ENCODE data around the gene NDRG4. TPM values are rescaled to one million over a fixed set of nuclear protein-coding genes. Genes with fewer than 3 reads are reported as not detected.
"Not testable (repeated sequence)": the region's sequence is repeated elsewhere in the genome, so short reads cannot be mapped to it uniquely, and the experiment has no call there.

Gene NDRG4
- total RNA-seq, 1 donor from 2014 or later: 229 TPM

GRCh38 chr16:58464916-58465731 is 34.8 kb upstream of the NDRG4 start:
- DNase-seq (ENCODE audit: low read depth in 2 of 2): peak in 1 of 2 donors; percentile 79

GRCh38 chr16:58465817-58466216 is 34.1 kb upstream of the NDRG4 start:
- no peak for DNase-seq (ENCODE audit: low read depth in 2 of 2)

- DNase-seq (ENCODE audit: low read depth in 2 of 2): no peak
These were observed 33.5 kb upstream of the NDRG4 start for GRCh38 chr16:58466396-58466795.

DNA sequence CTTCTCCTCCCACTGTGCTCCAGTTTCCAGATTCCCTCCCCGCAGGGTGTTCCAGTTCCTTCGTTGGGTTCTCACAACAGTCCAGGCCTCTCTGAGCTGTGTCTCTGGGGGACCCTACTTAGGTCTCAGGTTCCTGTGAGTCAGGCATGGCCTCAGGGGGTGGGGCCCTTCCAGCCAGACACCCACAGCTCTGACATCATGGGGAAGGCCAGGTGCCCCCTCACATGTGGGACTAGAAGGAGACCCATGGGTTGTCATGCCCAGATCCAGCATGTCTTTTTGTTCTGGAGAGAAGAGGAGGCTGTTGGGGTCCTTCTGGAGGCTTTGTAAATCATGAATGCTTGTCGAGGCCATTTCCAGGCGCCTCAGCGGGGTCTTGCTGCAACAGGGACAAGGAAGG is 32.0 kb upstream of the NDRG4 start:
- no peak for DNase-seq (ENCODE audit: low read depth in 2 of 2)

DNA sequence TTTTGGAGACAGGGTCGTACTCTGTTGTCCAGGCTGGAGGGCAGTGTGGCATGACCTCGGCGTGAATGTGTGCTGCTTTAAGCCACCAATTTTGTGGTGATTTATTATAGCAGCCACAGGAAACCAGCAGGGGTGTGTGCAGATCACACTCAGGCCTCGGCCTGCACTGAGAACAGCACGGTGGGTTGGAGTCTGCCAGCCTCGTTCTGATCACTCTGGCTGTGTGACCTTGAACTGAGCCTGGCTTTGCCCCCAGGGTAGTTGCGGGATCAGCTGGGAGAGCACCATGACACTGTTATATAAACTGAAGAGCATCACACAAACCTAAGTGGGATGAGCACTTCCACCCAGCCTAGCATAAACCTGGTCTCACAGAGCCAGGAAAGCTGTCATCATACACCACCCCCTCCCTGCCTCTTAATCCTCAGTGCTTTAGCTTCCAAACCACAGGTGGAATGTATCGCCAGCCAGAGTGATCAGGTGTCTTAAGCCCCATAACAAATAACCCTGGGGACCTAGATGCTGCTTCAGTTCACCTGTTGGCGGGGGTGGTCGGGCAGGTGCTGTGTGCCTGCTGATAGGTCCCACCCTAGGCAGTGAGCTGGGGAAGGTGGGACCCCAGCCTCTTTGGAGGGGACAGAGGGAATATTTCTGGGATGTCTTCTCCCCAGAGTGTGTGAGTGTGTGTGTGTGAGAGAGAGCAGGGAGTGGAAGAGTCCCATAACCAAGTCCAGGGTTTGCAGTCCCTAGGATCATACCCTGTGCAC is 28.6 kb upstream of the NDRG4 start:
- no peak for DNase-seq (ENCODE audit: low read depth in 2 of 2)

DNA sequence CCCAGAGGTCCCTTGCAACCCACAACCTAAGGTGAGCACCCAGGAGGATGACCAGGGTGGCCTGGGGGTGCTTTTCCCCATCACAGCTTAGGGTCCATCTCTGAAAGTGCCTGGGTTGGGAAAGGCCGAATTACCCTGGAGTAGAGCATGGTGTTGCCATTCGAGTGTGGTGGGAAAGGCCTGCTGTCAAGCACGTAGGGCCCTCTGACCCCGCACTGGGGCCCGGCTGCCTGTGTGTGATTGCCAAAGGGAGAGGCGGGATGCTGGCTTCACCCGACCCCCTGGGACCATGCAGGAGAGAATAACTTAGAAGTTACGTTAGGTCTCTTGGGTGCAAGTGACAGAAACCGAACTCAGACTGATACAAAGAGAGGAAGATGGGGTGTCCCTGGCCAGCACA is 27.7 kb upstream of the NDRG4 start:
- DNase-seq (ENCODE audit: low read depth in 2 of 2): no peak

- no peak for DNase-seq (ENCODE audit: low read depth in 2 of 2)
These were observed 27.1 kb upstream of the NDRG4 start for GRCh38 chr16:58472827-58473226.

GRCh38 chr16:58474296-58474695 is 25.6 kb upstream of the NDRG4 start:
- no peak for DNase-seq (ENCODE audit: low read depth in 2 of 2)

GRCh38 chr16:58475091-58475619 is 24.8 kb upstream of the NDRG4 start:
- peak in 1 of 2 donors; percentile 68 for DNase-seq (ENCODE audit: low read depth in 2 of 2)

DNA sequence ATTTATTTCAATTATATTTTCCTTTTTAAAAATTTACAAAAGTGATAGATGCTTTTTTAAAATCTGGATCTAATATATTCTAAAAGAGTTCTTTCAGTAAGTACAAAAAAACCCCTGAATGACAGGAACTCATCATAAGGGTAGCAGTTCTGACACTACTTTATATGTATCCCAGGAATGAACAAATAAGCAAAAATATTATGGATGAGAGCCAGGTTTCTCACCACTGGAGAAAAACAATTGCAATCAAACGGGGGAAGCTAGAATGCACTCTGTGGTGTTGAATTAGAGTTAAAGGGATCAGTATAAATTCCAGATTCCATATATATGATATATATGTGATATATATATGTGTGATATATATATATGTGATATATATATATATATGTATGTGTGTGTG is 23.2 kb upstream of the NDRG4 start:
- peak in 1 of 2 donors; percentile 69 for DNase-seq (ENCODE audit: low read depth in 2 of 2)

DNA sequence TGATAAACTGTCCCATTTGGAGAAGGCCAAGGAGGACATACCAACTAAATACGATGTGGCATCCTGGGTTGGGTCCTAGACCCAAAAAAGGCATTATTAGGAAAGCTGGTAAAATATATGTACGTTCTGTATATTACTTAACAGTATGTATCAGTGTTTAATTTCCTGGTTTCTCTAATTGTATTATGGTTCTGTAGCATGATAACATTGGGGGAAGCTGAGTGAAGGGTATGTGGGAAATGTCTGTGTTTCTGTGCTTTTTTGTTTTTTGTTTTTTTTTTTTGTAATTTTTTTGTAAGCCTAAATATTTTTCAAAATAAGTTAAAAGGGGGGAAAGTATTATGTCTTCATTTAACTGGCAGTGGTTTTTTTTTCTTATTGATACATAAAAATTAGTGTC is 21.5 kb upstream of the NDRG4 start:
- no peak for DNase-seq (ENCODE audit: low read depth in 2 of 2)

DNA sequence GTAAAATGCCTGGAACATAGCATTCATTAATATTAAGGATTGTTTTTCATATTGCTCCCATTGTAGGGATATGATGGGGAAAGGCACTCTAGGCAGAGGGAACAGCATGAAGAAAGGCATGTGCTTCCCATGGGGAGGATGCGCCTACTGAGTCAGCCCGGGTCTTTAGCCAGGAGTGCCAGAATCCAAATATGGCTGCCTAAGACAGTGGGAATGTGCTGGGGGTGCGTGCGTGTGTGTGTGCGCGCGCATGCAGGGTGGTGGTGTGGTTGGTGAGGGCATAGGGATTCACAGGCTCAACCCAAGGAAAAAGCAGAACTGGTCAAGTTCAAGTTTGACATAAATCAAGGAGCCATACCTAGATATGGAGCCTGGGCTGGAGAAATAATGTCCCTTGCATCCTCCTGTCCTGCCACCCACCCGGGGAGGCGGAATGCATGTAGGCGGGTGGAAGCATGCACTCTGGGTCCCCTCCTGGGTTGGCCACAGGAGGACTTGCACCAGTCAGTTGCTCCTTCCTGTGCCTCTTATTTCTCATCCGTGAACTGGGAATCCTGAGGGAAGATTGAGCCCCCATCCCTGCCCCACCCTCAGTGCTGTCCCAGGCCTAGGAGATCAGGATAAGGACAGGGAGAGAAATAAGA is 18.6 kb upstream of the NDRG4 start:
- DNase-seq (ENCODE audit: low read depth in 2 of 2): no peak

- DNase-seq (ENCODE audit: low read depth in 2 of 2): no peak
These were observed 18.0 kb upstream of the NDRG4 start for GRCh38 chr16:58481931-58482330.

- no peak for DNase-seq (ENCODE audit: low read depth in 2 of 2)
These were observed 14.6 kb upstream of the NDRG4 start for GRCh38 chr16:58485184-58485887.

DNA sequence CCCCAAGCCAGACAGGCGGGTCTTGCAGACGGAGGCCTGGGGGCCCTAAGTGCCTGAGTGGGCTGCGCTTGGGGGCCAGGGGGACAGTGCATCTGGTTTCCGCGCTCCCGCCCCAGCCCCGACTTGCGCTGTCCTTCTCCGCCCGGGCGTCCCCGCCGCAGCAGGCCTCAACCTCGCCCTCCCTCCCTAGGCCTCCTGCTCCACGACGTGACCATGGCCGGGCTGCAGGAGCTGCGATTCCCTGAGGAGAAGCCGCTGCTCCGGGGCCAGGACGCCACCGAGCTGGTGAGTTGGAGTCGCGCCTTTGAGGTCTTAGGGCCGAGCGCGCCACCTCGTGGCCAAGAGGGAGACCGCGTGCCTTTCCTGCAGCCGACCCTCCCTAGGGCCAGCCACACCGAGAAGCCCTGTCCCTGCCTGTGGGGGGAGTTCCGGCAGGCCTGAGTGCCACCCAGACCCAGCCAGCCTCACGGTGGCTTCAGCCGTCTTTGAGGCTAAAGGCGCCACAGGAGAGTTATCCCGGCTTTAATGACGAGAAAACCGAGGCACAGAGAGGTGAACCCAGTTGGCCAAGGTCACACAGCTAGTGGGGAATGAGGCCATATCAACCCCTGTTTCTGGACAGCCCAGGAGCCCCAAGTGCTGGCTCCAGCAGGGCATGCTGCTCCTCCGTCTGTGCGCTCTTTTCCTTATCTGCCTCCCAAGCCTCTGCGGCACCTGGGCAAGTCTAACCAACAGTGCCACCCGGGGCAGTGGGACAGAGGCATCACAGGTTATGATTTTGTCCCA is 12.2 kb upstream of the NDRG4 start:
- peak; percentile 79 to 87 for DNase-seq (ENCODE audit: low read depth in 2 of 2)

DNA sequence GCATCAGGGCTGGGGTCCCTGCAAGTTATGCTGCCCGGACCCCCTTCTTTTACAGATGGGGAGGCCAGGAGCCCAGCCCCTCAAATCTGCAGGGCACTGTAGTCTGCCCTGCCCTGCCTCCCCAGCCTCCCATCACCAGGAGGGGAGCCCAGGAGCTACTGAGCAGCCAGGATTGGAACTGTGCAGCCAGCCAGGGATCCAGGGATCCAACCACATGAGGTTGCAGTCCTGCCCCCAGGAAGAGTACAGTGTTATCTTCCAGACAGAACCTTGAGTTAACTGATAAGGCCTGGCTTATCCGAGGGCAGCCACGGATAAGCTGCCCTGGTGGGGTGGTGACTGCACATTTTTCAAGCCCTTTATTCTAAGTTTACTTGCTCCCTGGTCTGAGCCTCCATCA is 11.4 kb upstream of the NDRG4 start:
- DNase-seq (ENCODE audit: low read depth in 2 of 2): no peak

- DNase-seq (ENCODE audit: low read depth in 2 of 2): no peak
These were observed 9.9 kb upstream of the NDRG4 start for GRCh38 chr16:58490065-58490464.

DNA sequence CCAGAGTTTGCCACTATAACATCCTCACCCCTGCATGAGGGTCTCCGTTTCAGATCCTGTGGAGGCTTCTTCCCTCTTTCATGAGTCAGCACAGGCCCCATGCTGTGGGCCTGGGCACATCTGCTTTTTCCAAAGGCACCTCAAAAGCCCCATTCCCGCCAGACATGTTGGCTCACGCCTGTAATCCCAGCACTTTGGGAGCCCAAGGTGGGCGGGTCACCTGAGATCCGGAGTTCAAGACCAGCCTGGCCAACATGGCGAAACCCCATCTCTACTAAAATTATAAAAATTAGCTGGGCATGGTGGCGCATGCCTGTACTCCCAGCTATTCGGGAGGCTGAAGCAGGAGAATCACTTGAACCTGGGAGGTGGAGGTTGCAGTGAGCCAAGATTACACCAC is 9.4 kb upstream of the NDRG4 start:
- DNase-seq (ENCODE audit: low read depth in 2 of 2): not testable (repeated sequence)

DNA sequence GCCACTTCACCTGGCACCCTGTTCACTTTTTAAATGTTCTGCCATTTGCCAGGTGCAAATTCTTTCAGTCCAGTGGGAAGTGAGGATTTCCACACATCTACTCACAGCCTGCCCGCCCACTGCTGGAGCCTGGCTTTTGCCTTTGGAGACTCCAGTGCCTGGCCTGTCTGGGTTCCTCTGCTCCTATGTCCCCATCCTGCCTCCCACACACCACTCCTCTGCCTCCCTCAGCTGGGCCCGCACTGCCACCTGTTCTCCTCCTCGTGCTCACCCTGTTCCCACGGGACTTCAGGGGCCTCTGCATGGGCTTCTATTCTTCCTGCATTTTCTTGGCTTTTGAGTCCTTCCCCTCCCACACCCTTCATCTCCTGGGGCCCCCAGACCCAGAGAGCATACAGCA is 7.9 kb upstream of the NDRG4 start:
- no peak for DNase-seq (ENCODE audit: low read depth in 2 of 2)

GRCh38 chr16:58492735-58493134 is 7.2 kb upstream of the NDRG4 start:
- no peak for DNase-seq (ENCODE audit: low read depth in 2 of 2)

Data from lung microvascular endothelial cell (primary cell).